Transverse colon (tissue), 4 donors: ENCODE results near the gene GBA2.

Source experiments
- EP300 ChIP-seq: sonication (generic); formaldehyde crosslinking; IDR thresholded peaks from one replicate; pipeline ENCODE4 v1.6.1; 2017; ENCODE audit warnings: antibody characterized with exemption, low read depth
- POLR2A ChIP-seq: fragments of 450-650 bp; IDR thresholded peaks from one replicate; pipeline ENCODE4 v1.6.1; 2016; ENCODE audit warnings: antibody characterized with exemption, mild to moderate bottlenecking, moderate library complexity
- POLR2AphosphoS5 ChIP-seq, 3 donors: sonication (generic); formaldehyde crosslinking; IDR thresholded peaks; one replicate each; pipeline ENCODE4 v1.6.1; 2016; ENCODE audit warnings: antibody characterized with exemption in 3 of 3
- TF ChIP-seq, protein P1 (sequence below), 5 experiments: fragments of 200-600 bp in 3 of 5; fragments of 450-650 bp in 2 of 5; sonication (generic) in 3 of 5; IDR thresholded peaks; 1 replicate in 2 of 5; 2 replicates in 3 of 5; pipeline ENCODE4 v1.5.1; 2016 to 2017; ENCODE audit warnings: antibody characterized with exemption in 5 of 5, inconsistent platforms in 3 of 5, mild to moderate bottlenecking in 2 of 5, moderate library complexity in 1 of 5

DNA sequence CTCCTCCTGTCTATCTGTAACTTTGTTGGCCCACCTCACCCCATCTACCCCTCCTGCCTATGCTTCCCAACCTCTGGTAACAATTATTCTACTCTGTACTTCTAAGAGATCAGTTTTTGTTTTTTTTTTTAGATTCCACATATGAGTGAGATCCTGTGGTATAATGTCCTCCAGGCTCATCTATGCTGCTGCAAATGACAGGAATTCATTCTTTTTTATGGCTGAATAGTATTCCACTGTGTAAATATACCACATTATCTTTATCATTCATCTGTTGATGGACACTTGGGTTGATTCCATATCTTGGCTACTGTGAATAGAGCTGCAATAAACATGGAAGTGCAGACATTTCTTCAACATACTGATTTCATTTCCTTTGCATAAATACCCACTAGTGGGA is 34.4 kb upstream of the GBA2 start:
- TF ChIP-seq, protein P1, sequence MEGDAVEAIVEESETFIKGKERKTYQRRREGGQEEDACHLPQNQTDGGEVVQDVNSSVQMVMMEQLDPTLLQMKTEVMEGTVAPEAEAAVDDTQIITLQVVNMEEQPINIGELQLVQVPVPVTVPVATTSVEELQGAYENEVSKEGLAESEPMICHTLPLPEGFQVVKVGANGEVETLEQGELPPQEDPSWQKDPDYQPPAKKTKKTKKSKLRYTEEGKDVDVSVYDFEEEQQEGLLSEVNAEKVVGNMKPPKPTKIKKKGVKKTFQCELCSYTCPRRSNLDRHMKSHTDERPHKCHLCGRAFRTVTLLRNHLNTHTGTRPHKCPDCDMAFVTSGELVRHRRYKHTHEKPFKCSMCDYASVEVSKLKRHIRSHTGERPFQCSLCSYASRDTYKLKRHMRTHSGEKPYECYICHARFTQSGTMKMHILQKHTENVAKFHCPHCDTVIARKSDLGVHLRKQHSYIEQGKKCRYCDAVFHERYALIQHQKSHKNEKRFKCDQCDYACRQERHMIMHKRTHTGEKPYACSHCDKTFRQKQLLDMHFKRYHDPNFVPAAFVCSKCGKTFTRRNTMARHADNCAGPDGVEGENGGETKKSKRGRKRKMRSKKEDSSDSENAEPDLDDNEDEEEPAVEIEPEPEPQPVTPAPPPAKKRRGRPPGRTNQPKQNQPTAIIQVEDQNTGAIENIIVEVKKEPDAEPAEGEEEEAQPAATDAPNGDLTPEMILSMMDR (IDR thresholded peaks at IDR 0.05): no peak
- TF ChIP-seq POLR2A (no peak), EP300 (no peak), POLR2AphosphoS5 (IDR thresholded peaks at IDR 0.05) (no peak)
